ENCODE data around the gene CLSTN3. TPM values are rescaled to one million over a fixed set of nuclear protein-coding genes. Genes with fewer than 3 reads are reported as not detected.

Gene CLSTN3
- total and polyA plus RNA-seq, 2 experiments from 2014 or later, result 5.0 to 46.9 TPM

GRCh38 chr12:7176595-7176994, 46.4 kb downstream of the CLSTN3 start (continued):
- TF ChIP-seq STAT1 (IDR thresholded peaks at IDR 0.05; ENCODE audit: unreplicated experiment) (no peak), ETS1 (IDR thresholded peaks at IDR 0.05) (no peak), ZNF462 (CRISPR knock-in tag; IDR thresholded peaks at IDR 0.05) (no peak)

- Histone ChIP-seq H4K20me1 (replicated peaks; ENCODE audit: insufficient read depth) (no peaks in the 10 kb centered on the region), H3K4me2 (no peak overlapping the region), H3K27ac (ENCODE audit: low read depth) (no peak overlapping the region), H3K27me3 (ENCODE audit: insufficient read depth) (no peaks in the 10 kb centered on the region), H3K36me3 (ENCODE audit: insufficient read depth) (no peaks in the 10 kb centered on the region), H2AFZ (no peak overlapping the region), H3K79me2 (replicated peaks; ENCODE audit: insufficient read depth) (no peaks in the 10 kb centered on the region), H3K4me1 (ENCODE audit: insufficient read depth) (no peaks in the 10 kb centered on the region), H3F3A (replicated peaks; ENCODE audit: low read depth) (no peaks in the 10 kb centered on the region), H3K9me2 (ENCODE audit: insufficient read depth) (peaks cover 14% of the 10 kb centered on the region; the same call in 1 of the 2 replicates), H3K4me3 (no peak overlapping the region)
- Mint-ChIP-seq H3K9me3 (peaks cover 43% of the 10 kb centered on the region), H3K27me3 (ENCODE audit: insufficient read depth, low read depth, poor library complexity) (peaks cover 4% of the 10 kb centered on the region), H3K4me1 (no peaks in the 10 kb centered on the region), H3K4me3 (no peak overlapping the region), H3K36me3 (ENCODE audit: low read depth) (no peaks in the 10 kb centered on the region; the same call in 1 of the 3 replicates), H3K27ac (no peak overlapping the region)
- ATAC-seq (no peak), DNase-seq (ENCODE audit: low spot score) (no peak)
- TF ChIP-seq NANOG (IDR thresholded peaks at IDR 0.05; ENCODE audit: borderline replicate concordance), result no peak
- no peak for TF ChIP-seq REST (IDR thresholded peaks at IDR 0.05; ENCODE audit: unreplicated experiment)
- no peak for TF ChIP-seq EZH2phosphoT487 (IDR thresholded peaks at IDR 0.05; ENCODE audit: unreplicated experiment)
- TF ChIP-seq STAT1 (IDR thresholded peaks at IDR 0.05; ENCODE audit: unreplicated experiment), result no peak
Measured at GRCh38 chr12:7178481-7178880, 48.3 kb downstream of the CLSTN3 start.
